ENCODE results near the gene RAPGEF2.

The RAPGEF2 gene

GRCh38 chr4:159129814-159130550 lies 27.1 kb downstream of the RAPGEF2 start (continued):
- TF ChIP-seq TOX (CRISPR knock-in tag; IDR thresholded peaks at IDR 0.05; ENCODE audit: borderline replicate concordance) = no peak

GRCh38 chr4:159131564-159131963 lies 28.7 kb downstream of the RAPGEF2 start:
- no peak for TF ChIP-seq ZFP3 (CRISPR knock-in tag; IDR thresholded peaks at IDR 0.05)
- no peak for TF ChIP-seq CSDC2 (CRISPR knock-in tag; IDR thresholded peaks at IDR 0.05)
- no peak for TF ChIP-seq ZC3H10 (CRISPR knock-in tag; IDR thresholded peaks at IDR 0.05)
- no peak for TF ChIP-seq POU6F1 (CRISPR knock-in tag; IDR thresholded peaks at IDR 0.05; ENCODE audit: borderline replicate concordance, low read depth)
- TF ChIP-seq CSRNP3 (CRISPR knock-in tag; IDR thresholded peaks at IDR 0.05) = no peak
- ATAC-seq = no peak

GRCh38 chr4:159134429-159134828 lies 31.6 kb downstream of the RAPGEF2 start:
- no peak for ATAC-seq
- TF ChIP-seq ZFP3 (CRISPR knock-in tag; IDR thresholded peaks at IDR 0.05) = no peak
- no peak for TF ChIP-seq ZNF565 (CRISPR knock-in tag; conservative IDR thresholded peaks at IDR 0.05; ENCODE audit: low read depth)
- no peak for TF ChIP-seq ESRRG (CRISPR knock-in tag; IDR thresholded peaks at IDR 0.05)
- no peak for TF ChIP-seq ZNF8 (CRISPR knock-in tag; IDR thresholded peaks at IDR 0.05)
- TF ChIP-seq BACH2 (CRISPR knock-in tag; IDR thresholded peaks at IDR 0.05; ENCODE audit: borderline replicate concordance) = no peak
- no peak for TF ChIP-seq ARNTL (CRISPR knock-in tag; IDR thresholded peaks at IDR 0.05; ENCODE audit: borderline replicate concordance, low read depth)
- no peak for TF ChIP-seq ZNF70 (CRISPR knock-in tag; IDR thresholded peaks at IDR 0.05)
- no peak for TF ChIP-seq ISL1 (CRISPR knock-in tag; IDR thresholded peaks at IDR 0.05)
- TF ChIP-seq TCF4 (CRISPR knock-in tag; IDR thresholded peaks at IDR 0.05; ENCODE audit: borderline replicate concordance) = no peak
- no peak for TF ChIP-seq CSRNP3 (CRISPR knock-in tag; IDR thresholded peaks at IDR 0.05)
- TF ChIP-seq ZC3H10 (CRISPR knock-in tag; IDR thresholded peaks at IDR 0.05) = no peak
- TF ChIP-seq PPARA (CRISPR knock-in tag; IDR thresholded peaks at IDR 0.05; ENCODE audit: borderline replicate concordance) = no peak
- no peak for TF ChIP-seq PATZ1 (CRISPR knock-in tag; IDR thresholded peaks at IDR 0.05; ENCODE audit: borderline replicate concordance)
- TF ChIP-seq TSHZ2 (CRISPR knock-in tag; IDR thresholded peaks at IDR 0.05) = no peak
- no peak for TF ChIP-seq ZFP30 (CRISPR knock-in tag; IDR thresholded peaks at IDR 0.05)
- TF ChIP-seq GLIS3 (CRISPR knock-in tag; IDR thresholded peaks at IDR 0.05) = no peak
- no peak for TF ChIP-seq POU6F1 (CRISPR knock-in tag; IDR thresholded peaks at IDR 0.05; ENCODE audit: borderline replicate concordance, low read depth)
- no peak for TF ChIP-seq TOX (CRISPR knock-in tag; IDR thresholded peaks at IDR 0.05; ENCODE audit: borderline replicate concordance)
- TF ChIP-seq CREB5 (CRISPR knock-in tag; IDR thresholded peaks at IDR 0.05; ENCODE audit: low read depth) = no peak
